Astrocyte of the spinal cord (primary cell): Measurements from ENCODE around the gene DGKG.

Source experiments
- DNase-seq: peaks from one replicate; pipeline ENCODE4 v3.0.0; 2011; ENCODE audit warnings: low read depth, low spot score
- H3K4me3 ChIP-seq: 2 replicates; pipeline ENCODE4 v1.5.1; 2011; ENCODE audit warnings: low read depth, mild to moderate bottlenecking, low read length, moderate library complexity
- CTCF ChIP-seq: IDR thresholded peaks from 2 replicates; pipeline ENCODE4 v1.5.1; 2012; ENCODE audit warnings: low read depth, mild to moderate bottlenecking, low read length, inconsistent platforms
- in situ Hi-C: cut with HindIII; loops from 2 replicates; pipeline ENCODE4 v1.10.0; 2017; ENCODE audit warnings: low sequenced_read_pairs

Gene DGKG

GRCh38 chr3:186160691-186161243 is 201.3 kb downstream of the DGKG start:
- DNase-seq: no peak
- in situ Hi-C loops: no loop called here
- no peak for TF ChIP-seq CTCF
- H3K4me3 ChIP-seq: no peak overlapping the region

- no peak overlapping the region for H3K4me3 ChIP-seq
- in situ Hi-C loops: no loop called here
- DNase-seq: no peak
- no peak for TF ChIP-seq CTCF
These were observed 207.4 kb downstream of the DGKG start for GRCh38 chr3:186154641-186155040.

- no peak overlapping the region for H3K4me3 ChIP-seq
- no peak for DNase-seq
- in situ Hi-C loops: no loop called here
- no peak for TF ChIP-seq CTCF
These were observed 209.1 kb downstream of the DGKG start for GRCh38 chr3:186152889-186153292.

- DNase-seq: no peak
- no peak overlapping the region for H3K4me3 ChIP-seq
- in situ Hi-C loops: no loop called here
- TF ChIP-seq CTCF: no peak
These were observed 209.7 kb downstream of the DGKG start for GRCh38 chr3:186152361-186152798.

GRCh38 chr3:186151077-186151971 is 210.7 kb downstream of the DGKG start:
- DNase-seq: peak; percentile 8
- in situ Hi-C loops: no loop called here
- H3K4me3 ChIP-seq: no peak overlapping the region
- no peak for TF ChIP-seq CTCF

- in situ Hi-C loops: no loop called here
- TF ChIP-seq CTCF: no peak
- H3K4me3 ChIP-seq: no peak overlapping the region
- no peak for DNase-seq
These were observed 211.8 kb downstream of the DGKG start for GRCh38 chr3:186150041-186150830.
